Upper lobe of right lung (tissue), 1 donor: Measurements from ENCODE around the gene SPP1. TPM values are rescaled to one million over a fixed set of nuclear protein-coding genes. Genes with fewer than 3 reads are reported as not detected.
"Not testable (repeated sequence)": the region's sequence is repeated elsewhere in the genome, so short reads cannot be mapped to it uniquely, and the experiment has no call there.

ENCODE experiments used
- ATAC-seq: fragments of 200-7000 bp; cut with Tn5 transposase; one replicate; pipeline ENCODE4 v1.9.1; 2020; ENCODE audit warnings: mild to moderate bottlenecking, moderate library complexity
- DNase-seq: peaks from one replicate; pipeline ENCODE4 v3.0.0-alpha.2; 2020
- H3K27ac ChIP-seq: fragments of 200-600 bp; one replicate; pipeline ENCODE4 v1.8.0; 2022
- H3K27me3 ChIP-seq: fragments of 200-600 bp; one replicate; pipeline ENCODE4 v1.8.0; 2022; ENCODE audit warnings: mild to moderate bottlenecking
- H3K36me3 ChIP-seq: fragments of 200-600 bp; one replicate; pipeline ENCODE4 v1.8.0; 2022
- H3K4me1 ChIP-seq: fragments of 200-600 bp; one replicate; pipeline ENCODE4 v1.8.0; 2022
- H3K4me3 ChIP-seq: fragments of 200-600 bp; one replicate; pipeline ENCODE4 v1.8.0; 2022; ENCODE audit warnings: mild to moderate bottlenecking
- H3K9me3 ChIP-seq: fragments of 200-600 bp; one replicate; pipeline ENCODE4 v1.8.0; 2022
- CTCF ChIP-seq: fragments of 200-600 bp; IDR thresholded peaks from one replicate; pipeline ENCODE4 v1.8.0; 2022; ENCODE audit warnings: antibody characterized with exemption
- intact Hi-C: fragments of 100-400 bp; cut with DNase I; formaldehyde crosslinking; loops from one replicate; pipeline ENCODE4 v1.11.0; 2022
- total RNA-seq: library from RNA; stranded (reverse); fragmentation: NEBNext Ultra II Directional; extraction: Animal tissue kit (Norgen Biotek cat#: 25700); gene quantifications from one replicate; pipeline ENCODE4 v1.2.1, GENCODE V29; 2021
- donor health status: DM: no; HTN: yes; CAD: no; lungs with severe emphysema.

Gene SPP1
- total RNA-seq, 1 donor from 2014 or later: 45.4 TPM

DNA sequence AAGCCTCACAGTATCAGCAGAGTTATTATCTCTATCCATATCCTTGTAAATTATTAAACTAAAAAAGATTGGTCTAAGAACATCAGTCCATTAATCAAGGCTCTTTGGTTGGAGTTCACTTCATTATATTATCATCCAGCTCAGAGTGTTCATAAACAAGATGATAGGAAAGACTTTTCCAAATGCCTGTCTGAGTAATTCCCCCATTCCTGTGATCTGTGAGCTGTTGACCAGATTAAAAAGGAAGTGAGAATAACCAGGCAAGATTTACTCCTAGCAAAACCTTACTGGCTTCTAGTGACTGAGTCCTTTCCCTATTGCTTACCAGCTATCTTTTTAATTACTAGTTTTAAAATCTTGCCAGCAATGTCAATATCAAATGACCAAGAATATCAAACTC lies 46.8 kb downstream of the SPP1 start:
- ATAC-seq (no peak), DNase-seq (no peak)

DNA sequence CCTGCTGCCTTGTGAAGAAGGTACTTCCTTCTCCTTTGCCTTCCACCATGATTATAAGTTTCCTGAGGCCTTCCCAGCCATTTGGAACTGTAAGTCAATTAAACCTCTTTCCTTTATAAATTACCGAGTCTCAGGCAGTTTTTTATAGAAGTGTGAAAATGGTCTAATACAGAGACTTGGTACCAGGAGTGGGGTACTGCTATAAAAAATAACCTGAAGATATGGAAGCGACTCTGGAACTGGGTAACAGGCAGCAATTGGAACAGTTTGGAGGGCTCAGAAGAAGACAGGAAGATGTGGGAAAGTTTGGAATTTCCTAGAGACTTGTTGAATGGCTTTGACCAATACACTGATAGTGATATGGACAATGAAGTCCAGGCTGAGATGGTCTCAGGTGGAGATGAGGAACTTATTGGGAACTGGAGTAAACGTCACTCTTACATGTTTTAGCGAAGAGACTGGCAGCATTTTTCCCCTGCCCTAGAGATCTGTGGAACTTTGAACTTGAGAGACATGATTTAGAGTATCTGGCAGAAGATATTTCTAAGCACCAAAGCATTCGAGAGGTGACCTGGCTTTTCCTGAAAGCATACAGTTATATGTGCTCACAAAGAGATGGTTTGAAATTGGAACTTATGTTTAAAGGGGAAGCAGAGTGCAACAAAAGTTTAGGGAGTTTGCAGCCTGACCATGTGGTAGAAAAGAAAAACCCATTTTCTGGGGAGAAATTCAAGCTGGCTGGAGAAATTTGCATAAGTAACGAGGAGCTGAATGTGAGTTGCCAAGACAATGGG lies 50.6 kb downstream of the SPP1 start:
- ATAC-seq: not testable (repeated sequence)

More for the DNA sequence above, 46.8 kb downstream of the SPP1 start:
- Histone ChIP-seq H3K27ac (no peak overlapping the region), H3K27me3 (no peaks in the 10 kb centered on the region), H3K4me1 (peaks cover 6% of the 10 kb centered on the region), H3K9me3 (no peaks in the 10 kb centered on the region), H3K36me3 (peaks cover 13% of the 10 kb centered on the region), H3K4me3 (no peak overlapping the region)
- no peak for TF ChIP-seq CTCF
- intact Hi-C loops: no loop called here

GRCh38 chr4:88027611-88028608 lies 52.4 kb downstream of the SPP1 start:
- no peak overlapping the region for H3K4me3 ChIP-seq
- peaks cover 5% of the 10 kb centered on the region for H3K36me3 ChIP-seq
- peaks cover 9% of the 10 kb centered on the region for H3K4me1 ChIP-seq
- no peak for DNase-seq
- ATAC-seq: peak; percentile 64
- no peak overlapping the region for H3K27ac ChIP-seq
- no peaks in the 10 kb centered on the region for H3K27me3 ChIP-seq
- no peak for TF ChIP-seq CTCF
- intact Hi-C loops: no loop called here
- H3K9me3 ChIP-seq: no peaks in the 10 kb centered on the region

More for the DNA sequence above, 50.6 kb downstream of the SPP1 start:
- H3K9me3 ChIP-seq, H3K27ac ChIP-seq, H3K4me1 ChIP-seq, H3K27me3 ChIP-seq, H3K4me3 ChIP-seq, intact Hi-C loops, H3K36me3 ChIP-seq, DNase-seq: not testable (repeated sequence)

DNA sequence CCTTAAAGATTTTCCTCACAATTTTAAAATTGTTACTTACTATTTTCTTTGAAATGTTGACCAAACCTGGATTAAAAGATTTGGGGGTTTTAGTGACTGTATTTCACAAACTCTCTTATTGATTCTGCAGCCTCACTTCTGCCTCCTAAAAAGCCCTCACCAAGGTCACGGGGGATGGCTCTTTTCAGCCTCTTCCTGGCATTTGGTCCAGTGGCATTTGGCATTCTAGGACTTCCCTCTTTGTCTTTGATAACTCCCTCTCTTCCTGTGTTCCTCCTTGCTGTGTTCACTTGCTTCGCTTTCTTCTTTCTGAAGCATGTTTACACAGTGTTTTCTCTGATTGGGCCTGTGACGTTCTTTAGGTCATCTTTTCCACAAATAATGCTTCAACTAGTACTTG lies 53.4 kb downstream of the SPP1 start:
- Histone ChIP-seq H3K27ac (no peak overlapping the region), H3K27me3 (no peaks in the 10 kb centered on the region), H3K4me3 (no peak overlapping the region), H3K36me3 (peaks cover 5% of the 10 kb centered on the region), H3K4me1 (peaks cover 9% of the 10 kb centered on the region), H3K9me3 (no peaks in the 10 kb centered on the region)
- intact Hi-C loops: no loop called here
- ATAC-seq (peak; percentile 73), DNase-seq (no peak)
- no peak for TF ChIP-seq CTCF

- Histone ChIP-seq H3K36me3 (peaks cover 5% of the 10 kb centered on the region), H3K9me3 (no peaks in the 10 kb centered on the region), H3K4me3 (no peak overlapping the region), H3K27ac (no peak overlapping the region), H3K27me3 (no peaks in the 10 kb centered on the region), H3K4me1 (peaks cover 9% of the 10 kb centered on the region)
- DNase-seq: no peak
- ATAC-seq: no peak
- no peak for TF ChIP-seq CTCF
- intact Hi-C loops: no loop called here
These were observed 54.0 kb downstream of the SPP1 start for GRCh38 chr4:88029556-88029955.
